Measurements from ENCODE around the gene GPR141.

DNA sequence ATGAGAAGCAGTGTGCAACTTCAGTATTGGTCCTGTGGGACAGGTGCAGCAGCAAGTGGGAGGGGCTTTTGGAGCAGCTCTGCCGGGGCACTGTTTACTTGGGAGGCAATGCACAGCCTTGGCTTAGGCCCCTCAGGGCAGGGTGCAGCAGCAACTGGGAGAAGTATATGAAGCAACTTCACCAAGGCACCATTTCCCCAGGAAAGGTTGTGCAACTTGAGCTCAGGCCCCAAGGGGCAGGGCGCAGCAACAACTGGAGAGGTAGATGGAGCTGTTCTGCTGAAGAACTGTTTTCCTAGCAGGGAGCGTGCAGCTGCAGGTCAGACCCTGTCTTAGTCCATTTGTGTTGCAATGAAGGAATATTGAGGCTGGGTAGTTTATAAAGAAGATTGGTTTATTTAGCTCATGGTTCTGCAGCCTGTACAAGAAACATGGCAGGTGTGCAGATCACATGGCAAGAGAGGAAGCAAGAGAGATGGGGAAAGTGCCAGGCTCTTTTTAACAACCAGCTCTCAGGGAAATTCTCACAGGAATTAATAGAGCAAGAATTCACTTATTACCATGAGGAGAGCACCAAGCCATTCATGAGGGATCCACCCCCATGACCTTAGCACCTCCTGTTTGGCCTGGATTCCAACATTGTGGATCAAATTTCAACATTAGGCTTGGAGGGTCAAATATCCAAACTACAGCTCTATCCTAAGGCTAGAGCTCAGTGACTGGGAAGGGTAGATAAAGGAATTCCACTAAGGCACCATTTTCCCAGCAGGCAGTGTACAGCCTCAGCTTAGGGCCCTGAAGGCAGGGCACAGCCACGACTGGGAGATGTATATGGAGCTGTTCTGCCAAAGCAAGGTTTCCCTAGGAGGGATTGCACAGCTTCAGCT, 10.9 kb downstream of the GPR141 start:
- TF ChIP-seq POLR2AphosphoS5 (IDR thresholded peaks at IDR 0.05) (no peak), EP300 (IDR thresholded peaks at IDR 0.05) (no peak), POLR2A (IDR thresholded peaks at IDR 0.05) (no peak)
- TF ChIP-seq, protein P1, sequence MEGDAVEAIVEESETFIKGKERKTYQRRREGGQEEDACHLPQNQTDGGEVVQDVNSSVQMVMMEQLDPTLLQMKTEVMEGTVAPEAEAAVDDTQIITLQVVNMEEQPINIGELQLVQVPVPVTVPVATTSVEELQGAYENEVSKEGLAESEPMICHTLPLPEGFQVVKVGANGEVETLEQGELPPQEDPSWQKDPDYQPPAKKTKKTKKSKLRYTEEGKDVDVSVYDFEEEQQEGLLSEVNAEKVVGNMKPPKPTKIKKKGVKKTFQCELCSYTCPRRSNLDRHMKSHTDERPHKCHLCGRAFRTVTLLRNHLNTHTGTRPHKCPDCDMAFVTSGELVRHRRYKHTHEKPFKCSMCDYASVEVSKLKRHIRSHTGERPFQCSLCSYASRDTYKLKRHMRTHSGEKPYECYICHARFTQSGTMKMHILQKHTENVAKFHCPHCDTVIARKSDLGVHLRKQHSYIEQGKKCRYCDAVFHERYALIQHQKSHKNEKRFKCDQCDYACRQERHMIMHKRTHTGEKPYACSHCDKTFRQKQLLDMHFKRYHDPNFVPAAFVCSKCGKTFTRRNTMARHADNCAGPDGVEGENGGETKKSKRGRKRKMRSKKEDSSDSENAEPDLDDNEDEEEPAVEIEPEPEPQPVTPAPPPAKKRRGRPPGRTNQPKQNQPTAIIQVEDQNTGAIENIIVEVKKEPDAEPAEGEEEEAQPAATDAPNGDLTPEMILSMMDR (IDR thresholded peaks at IDR 0.05): no peak
